Activated T-helper 1 cell treated with anti-CD3 and anti-CD28 coated beads, Interleukin-12 subunit alpha, Interleukin-12 subunit beta, Interleukin-2, Interleukin-4 antibody, amounts not matched to agents 30 ng/mL and 10 ng/mL and 1 ng/mL, durations not matched to agents 14 hours and 24 hours and 36 hours (primary cell): ENCODE results near the gene MFSD6. TPM values are rescaled to one million over a fixed set of nuclear protein-coding genes. Genes with fewer than 3 reads are reported as not detected.

Experiments
- DNase-seq: peaks from one replicate; pipeline ENCODE4 v3.0.0; 2021; ENCODE audit warnings: low spot score
- H3K27ac Mint-ChIP-seq: one replicate; pipeline ENCODE4 v1.8.0; 2021; ENCODE audit warnings: mild to moderate bottlenecking, mixed read lengths
- H3K27me3 Mint-ChIP-seq: one replicate; pipeline ENCODE4 v1.8.0; 2022; ENCODE audit warnings: mild to moderate bottlenecking, moderate library complexity, mixed read lengths; ENCODE audit not compliant: insufficient read depth
- H3K36me3 Mint-ChIP-seq: one replicate; pipeline ENCODE4 v1.8.0; 2021; ENCODE audit warnings: low read depth, mixed read lengths
- H3K4me1 Mint-ChIP-seq: one replicate; pipeline ENCODE4 v1.8.0; 2021; ENCODE audit warnings: low read depth, mixed read lengths
- H3K4me3 Mint-ChIP-seq: one replicate; pipeline ENCODE4 v1.8.0; 2021; ENCODE audit warnings: mild to moderate bottlenecking, moderate library complexity, mixed read lengths
- H3K9me3 Mint-ChIP-seq: one replicate; pipeline ENCODE4 v1.8.0; 2021; ENCODE audit warnings: mixed read lengths
- intact Hi-C: fragments of 100-400 bp; cut with micrococcal nuclease; formaldehyde crosslinking; loops from one replicate; pipeline ENCODE4 v1.15.1; 2024
- total RNA-seq: library from RNA; stranded (reverse); gene quantifications from 2 replicates; pipeline ENCODE4 v1.2.3, GENCODE V29; 2022

The MFSD6 gene
- total RNA-seq, 1 donor from 2014 or later = 45.8 TPM

DNA sequence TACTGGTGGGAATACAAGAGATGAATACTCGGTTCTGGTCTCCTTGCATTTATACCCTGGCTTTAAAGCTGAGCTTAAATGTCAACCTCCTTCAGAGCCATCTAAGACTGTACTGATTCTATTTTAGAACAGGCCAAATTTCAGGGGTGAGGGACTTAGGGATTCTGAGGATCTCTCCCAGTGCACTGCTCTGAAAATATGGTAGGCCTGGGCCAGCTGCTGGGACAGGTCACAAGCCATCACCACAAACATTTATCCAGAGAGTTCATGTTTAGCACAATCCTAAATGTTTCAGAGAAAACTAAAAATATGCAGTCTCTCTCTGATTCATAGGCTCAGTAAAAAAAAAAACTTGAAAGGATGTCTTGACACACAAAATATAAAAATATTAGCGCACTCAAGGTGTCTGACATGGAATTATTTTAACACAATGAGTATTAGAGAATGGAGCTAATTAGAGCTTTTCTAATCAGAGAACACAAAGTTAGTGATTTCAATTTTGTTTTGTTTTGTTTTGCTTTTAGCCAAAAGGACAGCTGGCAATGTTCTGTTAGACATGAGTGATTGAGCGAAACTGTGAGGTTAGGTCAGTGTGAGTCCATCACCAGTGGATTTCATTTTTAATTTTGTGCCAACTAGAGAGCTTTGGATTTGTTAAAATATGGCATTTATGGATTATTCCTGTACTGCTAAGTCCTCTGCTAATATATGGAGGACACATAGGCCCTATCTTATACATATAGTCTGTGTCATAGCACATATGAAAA is 38.8 kb downstream of the MFSD6 start:
- Mint-ChIP-seq H3K36me3 (peaks cover 6% of the 10 kb centered on the region), H3K27ac (no peak overlapping the region), H3K9me3 (no peaks in the 10 kb centered on the region), H3K27me3 (no peaks in the 10 kb centered on the region), H3K4me1 (peaks cover 36% of the 10 kb centered on the region), H3K4me3 (no peak overlapping the region)
- DNase-seq = no peak
- intact Hi-C loops = no loop called here

DNA sequence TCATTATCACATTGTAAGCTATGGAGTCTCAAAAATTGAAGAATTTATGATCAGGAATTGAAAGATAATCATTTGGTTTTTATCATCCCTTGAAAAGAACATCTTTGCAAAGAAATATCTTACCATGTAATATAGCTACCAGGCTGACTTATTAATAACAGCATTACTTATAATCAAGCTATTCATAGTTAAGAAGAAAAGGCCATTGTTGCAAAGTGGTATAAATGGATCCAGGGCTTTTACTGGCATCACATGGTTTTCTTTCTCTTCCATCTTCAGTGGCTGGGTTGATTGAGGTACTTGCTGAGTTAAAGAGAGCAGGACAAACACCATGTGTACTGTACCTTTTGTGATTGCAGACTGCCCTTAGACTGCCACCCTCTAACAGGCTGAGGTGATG is 39.6 kb downstream of the MFSD6 start:
- intact Hi-C loops = no loop called here
- Mint-ChIP-seq H3K27me3 (no peaks in the 10 kb centered on the region), H3K27ac (no peak overlapping the region), H3K9me3 (no peaks in the 10 kb centered on the region), H3K36me3 (peaks cover 9% of the 10 kb centered on the region), H3K4me1 (peaks cover 38% of the 10 kb centered on the region), H3K4me3 (no peak overlapping the region)
- no peak for DNase-seq

DNA sequence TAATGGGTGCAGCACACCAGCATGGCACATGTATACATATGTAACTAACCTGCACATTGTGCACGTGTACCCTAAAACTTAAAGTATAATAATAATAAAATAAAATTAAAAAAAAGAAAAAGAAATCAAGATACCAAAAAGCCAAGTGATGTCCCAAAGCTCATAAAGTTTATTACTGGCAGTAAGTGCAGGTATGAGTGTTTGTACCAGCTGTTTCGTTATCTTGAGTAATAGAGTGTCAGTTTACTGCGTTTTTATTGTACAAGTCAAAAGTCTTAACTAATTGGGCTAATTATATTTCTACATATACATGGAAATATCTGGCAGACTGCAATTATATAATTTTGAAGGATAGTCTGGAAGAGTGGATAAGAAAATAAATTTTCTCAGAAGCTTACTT is 41.8 kb downstream of the MFSD6 start:
- Mint-ChIP-seq H3K36me3 (peaks cover 24% of the 10 kb centered on the region), H3K9me3 (no peaks in the 10 kb centered on the region)
- intact Hi-C loops = no loop called here

DNA sequence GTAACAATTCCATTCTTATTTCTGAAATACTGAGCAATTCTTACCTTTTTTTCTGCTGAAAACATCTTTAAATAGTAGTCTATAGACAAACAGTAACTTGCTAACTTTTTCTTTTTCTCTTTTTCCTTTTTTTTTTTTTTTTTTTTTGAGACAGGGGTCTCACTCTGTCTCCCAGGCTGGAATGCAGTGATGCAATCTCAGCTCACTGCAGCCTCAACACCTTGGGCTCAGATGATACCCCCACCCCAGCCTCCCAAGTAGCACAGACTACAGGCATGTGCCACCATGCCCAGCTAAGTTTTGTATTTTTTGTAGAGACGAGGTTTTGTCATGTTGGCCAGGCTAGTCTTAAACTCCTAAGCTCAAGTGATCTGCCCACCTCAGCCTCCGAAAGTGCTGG is 42.2 kb downstream of the MFSD6 start:
- DNase-seq = no peak
- Mint-ChIP-seq H3K27me3 (no peaks in the 10 kb centered on the region), H3K4me1 (peaks cover 31% of the 10 kb centered on the region), H3K27ac (no peak overlapping the region), H3K36me3 (peaks cover 24% of the 10 kb centered on the region), H3K9me3 (no peaks in the 10 kb centered on the region), H3K4me3 (no peak overlapping the region)
- intact Hi-C loops = no loop called here

More for the DNA sequence above, 41.8 kb downstream of the MFSD6 start:
- no peak for DNase-seq
- no peak overlapping the region for H3K4me3 Mint-ChIP-seq
- peaks cover 35% of the 10 kb centered on the region for H3K4me1 Mint-ChIP-seq
- no peak overlapping the region for H3K27ac Mint-ChIP-seq
- no peaks in the 10 kb centered on the region for H3K27me3 Mint-ChIP-seq

DNA sequence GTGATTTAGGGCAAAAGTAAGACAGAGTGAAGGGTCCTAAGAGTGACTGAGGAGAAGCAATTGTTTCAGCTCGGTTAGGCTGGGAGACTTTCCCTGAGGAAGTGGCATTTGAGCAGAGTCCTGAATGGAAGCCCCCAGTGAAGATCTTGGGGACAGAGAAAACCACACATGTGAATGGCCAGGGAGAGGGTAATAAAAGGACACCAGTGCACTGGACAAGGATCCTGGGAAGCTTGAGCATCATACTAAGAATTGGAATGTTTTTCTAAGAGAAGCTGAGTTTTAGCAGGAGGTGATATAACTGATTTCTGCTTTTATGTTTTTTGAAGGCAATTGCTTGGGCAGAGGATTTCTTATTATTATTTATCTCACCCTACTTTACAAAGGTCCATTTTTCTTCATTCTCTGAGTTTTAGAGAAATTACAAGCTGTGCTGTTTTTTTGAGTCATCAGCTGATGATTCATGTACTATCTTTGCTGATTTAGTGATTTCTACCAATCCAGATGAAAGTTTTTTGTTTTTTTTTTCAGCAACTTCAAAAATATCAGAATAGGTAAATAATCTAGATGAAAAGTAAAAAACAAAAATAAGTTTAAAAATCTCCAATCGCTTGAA is 43.5 kb downstream of the MFSD6 start:
- Mint-ChIP-seq H3K36me3 (peaks cover 26% of the 10 kb centered on the region), H3K9me3 (no peaks in the 10 kb centered on the region), H3K4me3 (no peak overlapping the region), H3K27ac (no peak overlapping the region), H3K27me3 (no peaks in the 10 kb centered on the region), H3K4me1 (peaks cover 26% of the 10 kb centered on the region)
- no peak for DNase-seq
- intact Hi-C loops = no loop called here

DNA sequence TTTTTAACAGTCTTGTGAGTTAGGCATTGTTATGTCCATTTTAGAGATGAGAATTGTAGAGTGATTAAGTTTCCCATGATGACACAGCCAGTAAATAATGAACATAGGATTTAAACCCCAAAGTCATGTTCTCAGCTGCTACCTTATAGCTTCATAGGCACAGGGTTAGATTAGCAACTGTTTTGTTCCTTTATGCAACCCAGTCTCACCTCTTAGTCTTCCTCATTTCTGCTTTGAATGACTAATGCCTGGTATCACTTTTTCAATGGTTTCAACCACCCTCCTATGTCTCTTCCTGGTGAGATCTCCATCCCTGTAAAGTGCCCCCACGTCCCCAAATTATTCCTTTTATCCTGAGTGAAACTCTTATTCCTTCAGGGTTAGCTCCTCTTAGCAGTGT is 44.3 kb downstream of the MFSD6 start:
- peaks cover 22% of the 10 kb centered on the region for H3K4me1 Mint-ChIP-seq
- intact Hi-C loops = no loop called here
- peaks cover 32% of the 10 kb centered on the region for H3K36me3 Mint-ChIP-seq

DNA sequence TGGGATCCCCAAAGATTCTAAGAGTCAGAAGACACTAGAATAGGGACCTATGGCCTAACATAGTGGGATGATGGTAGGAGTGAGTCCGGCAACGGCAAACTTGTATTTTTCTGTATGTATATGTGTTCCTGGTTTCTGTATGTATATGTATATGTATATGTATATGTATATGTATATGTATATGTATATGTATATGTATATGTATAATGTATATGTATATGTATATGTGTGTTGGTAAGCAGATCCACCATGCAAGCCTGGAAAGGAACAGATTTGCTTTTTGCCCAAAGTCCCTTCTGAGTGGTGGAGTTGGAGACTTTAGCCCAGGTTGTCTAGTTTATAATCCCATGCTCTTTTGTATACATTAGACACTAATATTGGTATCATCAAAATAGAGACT is 46.6 kb downstream of the MFSD6 start:
- Mint-ChIP-seq H3K27me3 (no peaks in the 10 kb centered on the region), H3K4me1 (peaks cover 28% of the 10 kb centered on the region), H3K9me3 (no peaks in the 10 kb centered on the region), H3K36me3 (peaks cover 42% of the 10 kb centered on the region), H3K27ac (no peak overlapping the region), H3K4me3 (no peak overlapping the region)
- intact Hi-C loops = no loop called here
- no peak for DNase-seq

More for the DNA sequence above, 44.3 kb downstream of the MFSD6 start:
- Mint-ChIP-seq H3K27me3 (no peaks in the 10 kb centered on the region), H3K9me3 (no peaks in the 10 kb centered on the region), H3K27ac (no peak overlapping the region), H3K4me3 (no peak overlapping the region)
- no peak for DNase-seq

DNA sequence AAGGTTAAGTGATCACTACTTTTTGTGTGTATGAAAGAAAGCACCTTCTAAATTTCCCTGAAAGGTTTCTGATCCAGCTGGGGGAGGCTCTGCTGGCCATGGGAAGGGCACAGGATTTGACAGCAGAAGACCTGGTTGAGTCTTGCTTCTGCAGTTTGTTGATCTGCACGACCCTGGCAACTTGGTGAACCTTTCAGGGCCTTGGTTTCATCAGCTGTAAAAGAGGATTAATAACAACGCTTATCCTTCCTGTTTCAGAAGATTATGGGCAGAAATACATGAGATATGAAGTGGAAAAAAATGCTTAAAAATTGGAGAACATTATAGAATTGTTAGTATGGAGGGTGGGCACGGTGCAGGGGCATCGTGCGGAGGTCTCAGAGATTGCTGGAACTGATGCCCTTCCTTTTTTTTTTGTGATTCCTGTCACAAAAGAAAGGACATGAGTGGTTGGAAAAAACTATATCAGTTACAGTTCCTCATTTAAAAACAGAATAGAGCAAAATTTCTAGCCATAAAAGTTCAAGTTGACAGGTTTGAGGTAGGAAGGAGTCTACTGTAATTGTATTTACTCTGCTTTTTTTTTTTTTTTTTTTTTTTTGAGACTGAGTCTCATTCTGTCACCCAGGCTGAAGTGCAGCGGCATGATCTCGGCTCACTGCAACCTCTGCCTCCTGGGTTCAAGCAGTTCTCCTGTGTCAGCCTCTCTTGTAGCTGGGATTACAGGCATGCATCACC is 47.4 kb downstream of the MFSD6 start:
- Mint-ChIP-seq H3K4me3 (no peak overlapping the region), H3K4me1 (peaks cover 31% of the 10 kb centered on the region)

DNA sequence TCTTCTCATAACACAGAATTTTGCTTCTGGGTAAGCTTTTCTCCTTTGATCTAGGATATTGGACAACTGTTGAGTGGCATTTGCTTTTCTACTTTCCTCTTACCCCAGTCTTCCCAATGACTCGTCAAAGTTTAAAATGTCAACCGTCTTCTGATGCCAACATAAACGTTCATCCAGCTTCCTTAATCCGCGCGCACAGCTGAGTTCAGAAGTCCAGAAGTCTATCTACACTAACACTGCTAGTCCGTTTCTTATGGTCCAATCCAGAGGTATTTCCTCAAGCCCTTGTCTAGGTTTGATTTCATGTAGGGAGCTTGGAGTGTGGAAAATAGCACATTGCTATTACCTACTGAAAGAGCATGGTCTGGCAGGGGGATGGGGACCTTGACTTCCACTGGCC is 48.7 kb downstream of the MFSD6 start:
- no peak for DNase-seq
- intact Hi-C loops = no loop called here
- H3K4me3 Mint-ChIP-seq = no peak overlapping the region
- peaks cover 43% of the 10 kb centered on the region for H3K36me3 Mint-ChIP-seq
- H3K27me3 Mint-ChIP-seq = no peaks in the 10 kb centered on the region
- peaks cover 19% of the 10 kb centered on the region for H3K4me1 Mint-ChIP-seq
- no peak overlapping the region for H3K27ac Mint-ChIP-seq
- no peaks in the 10 kb centered on the region for H3K9me3 Mint-ChIP-seq

More for the DNA sequence above, 47.4 kb downstream of the MFSD6 start:
- H3K9me3 Mint-ChIP-seq = no peaks in the 10 kb centered on the region
- H3K27me3 Mint-ChIP-seq = no peaks in the 10 kb centered on the region
- H3K36me3 Mint-ChIP-seq = peaks cover 42% of the 10 kb centered on the region
- DNase-seq = no peak
- no peak overlapping the region for H3K27ac Mint-ChIP-seq
- intact Hi-C loops = no loop called here

DNA sequence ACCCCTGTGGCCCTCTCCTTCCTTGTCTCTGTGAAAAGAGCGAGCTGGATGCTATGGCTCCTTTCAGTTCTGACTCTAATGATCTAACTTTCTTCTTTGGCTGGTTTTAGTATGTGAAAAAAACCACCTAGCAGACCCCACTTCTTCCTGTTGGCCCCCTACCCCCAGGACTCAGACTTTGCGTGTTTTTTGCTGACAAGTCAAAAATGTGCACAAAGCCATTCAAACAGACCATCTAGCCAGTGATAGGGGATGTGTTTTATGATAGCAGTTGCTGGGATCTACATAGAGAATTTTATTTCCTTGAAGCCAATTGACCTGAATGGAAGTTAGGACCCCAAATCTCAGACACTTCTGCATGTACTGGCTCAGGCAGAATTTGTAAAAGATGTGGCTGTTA is 49.1 kb downstream of the MFSD6 start:
- H3K36me3 Mint-ChIP-seq = peaks cover 43% of the 10 kb centered on the region
- H3K4me3 Mint-ChIP-seq = no peak overlapping the region
- intact Hi-C loops = no loop called here
- DNase-seq = no peak
- H3K4me1 Mint-ChIP-seq = peaks cover 18% of the 10 kb centered on the region
- no peaks in the 10 kb centered on the region for H3K9me3 Mint-ChIP-seq
- no peaks in the 10 kb centered on the region for H3K27me3 Mint-ChIP-seq
- H3K27ac Mint-ChIP-seq = no peak overlapping the region

DNA sequence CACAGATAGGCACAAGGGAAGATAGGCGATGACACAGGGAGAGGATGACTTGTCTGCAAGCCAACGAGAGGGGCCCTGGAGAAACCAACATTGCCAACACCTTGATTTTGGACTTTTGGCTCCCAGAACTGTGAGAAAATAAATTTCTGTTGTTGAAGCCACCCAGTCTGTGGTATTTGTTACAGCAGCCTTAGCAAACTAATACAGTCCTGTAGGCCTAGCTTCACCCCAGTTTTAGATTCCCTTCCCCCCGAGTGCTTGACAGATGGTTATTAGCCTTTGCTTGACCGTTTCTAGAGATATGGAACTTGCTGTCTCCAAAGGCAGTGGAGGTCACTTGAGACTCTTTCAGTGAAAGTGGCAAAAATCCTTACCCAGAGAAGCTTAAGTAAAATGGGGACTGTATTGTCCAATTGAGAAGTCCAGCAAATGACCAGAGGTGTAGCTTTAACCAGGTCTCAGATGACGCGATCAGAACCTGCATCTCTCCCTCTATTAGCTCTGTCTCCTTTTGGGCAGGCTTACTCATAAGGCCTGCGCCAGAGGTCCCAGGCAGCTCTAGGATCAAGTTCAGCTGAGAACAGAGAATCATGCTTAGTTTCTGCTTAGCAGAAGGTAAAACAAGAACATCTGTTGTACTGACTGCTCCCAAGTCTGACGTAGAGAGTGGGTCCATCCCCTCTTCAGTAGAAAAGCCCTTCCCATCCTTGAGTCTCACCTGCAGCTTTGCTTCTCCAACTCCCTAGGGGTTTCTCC is 50.4 kb downstream of the MFSD6 start:
- H3K4me1 Mint-ChIP-seq = peaks cover 10% of the 10 kb centered on the region
- no peaks in the 10 kb centered on the region for H3K9me3 Mint-ChIP-seq
- no peaks in the 10 kb centered on the region for H3K27me3 Mint-ChIP-seq
- no peak overlapping the region for H3K27ac Mint-ChIP-seq
- no peak for DNase-seq
- H3K4me3 Mint-ChIP-seq = no peak overlapping the region
- peaks cover 35% of the 10 kb centered on the region for H3K36me3 Mint-ChIP-seq
- intact Hi-C loops = no loop called here

DNA sequence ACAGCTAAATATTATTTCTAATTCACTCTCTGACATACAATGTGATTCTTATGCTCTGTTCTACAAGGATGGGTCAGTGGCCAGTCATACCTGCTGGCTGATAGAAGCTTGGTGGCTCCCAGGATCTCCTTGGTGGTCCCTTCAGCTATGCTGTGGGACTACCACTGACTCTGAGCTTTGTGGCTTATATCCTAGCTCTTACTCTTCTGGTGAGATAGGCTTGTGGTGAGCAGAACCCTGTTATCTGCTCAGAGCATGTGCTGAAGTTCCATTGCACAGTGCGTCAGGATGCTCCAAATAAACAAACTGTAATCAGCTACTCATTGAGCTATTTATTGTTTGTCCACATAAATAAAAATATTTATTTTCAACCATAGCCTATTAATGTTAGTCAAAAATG is 51.7 kb downstream of the MFSD6 start:
- intact Hi-C loops = no loop called here
- Mint-ChIP-seq H3K4me1 (peaks cover 10% of the 10 kb centered on the region), H3K36me3 (peaks cover 30% of the 10 kb centered on the region), H3K27me3 (no peaks in the 10 kb centered on the region), H3K4me3 (no peak overlapping the region), H3K9me3 (no peaks in the 10 kb centered on the region), H3K27ac (no peak overlapping the region)
- no peak for DNase-seq
